SK-N-SH (cell line): ENCODE data around the gene THSD4. TPM values are rescaled to one million over a fixed set of nuclear protein-coding genes. Genes with fewer than 3 reads are reported as not detected.

Experiments
- CTCF ChIA-PET: fragments of 300-600, 350-600 bp; formaldehyde crosslinking; extraction: SDS; loops from one replicate; lab custom pipeline; 2021; lab: Yijun Ruan, JAX
- POLR2A ChIA-PET: fragments of 350-600 bp; sonication (Branson Sonifier 250); formaldehyde crosslinking; extraction: SDS; loops from one replicate; lab custom pipeline; 2020; ENCODE audit warnings: antibody characterized with exemption, inconsistent platforms; lab: Yijun Ruan, JAX
- DNase-seq: peaks from one replicate; pipeline ENCODE4 v3.0.0; 2012
- H2AFZ ChIP-seq: fragments of 200-600 bp; sonication (generic); 2 replicates; pipeline ENCODE4 v1.8.1; 2016; ENCODE audit warnings: antibody characterized with exemption, mild to moderate bottlenecking, low read depth
- H3F3A ChIP-seq: fragments of 200-600 bp; sonication (generic); replicated peaks from 2 replicates; pipeline ENCODE3; 2016; ENCODE audit warnings: antibody characterized with exemption, mild to moderate bottlenecking; ENCODE audit not compliant: insufficient read depth
- H3K27ac ChIP-seq, 2 experiments: fragments of 200-500 bp in 1 of 2; fragments of 200-600 bp in 1 of 2; sonication (Bioruptor generic) in 1 of 2; sonication (generic), shearing (Covaris generic) in 1 of 2; 2 replicates each; pipeline versions ENCODE4 v1.5.1 to v1.6.1; 2014 to 2016; ENCODE audit warnings: low read depth in 2 of 2, inconsistent platforms in 1 of 2, low read length in 1 of 2, mild to moderate bottlenecking in 1 of 2, mixed read lengths in 1 of 2
- H3K27me3 ChIP-seq: fragments of 200-600 bp; sonication (generic), shearing (Covaris generic); 2 replicates; pipeline ENCODE4 v1.6.1; 2016; ENCODE audit warnings: mixed run types; ENCODE audit not compliant: insufficient read depth
- H3K36me3 ChIP-seq, 2 experiments: fragments of 200-500 bp in 1 of 2; fragments of 200-600 bp in 1 of 2; sonication (Bioruptor generic) in 1 of 2; sonication (generic) in 1 of 2; replicated peaks in 1 of 2; 2 replicates each; pipeline versions ENCODE3 to v1.5.1; 2014 to 2016; ENCODE audit warnings: low read length in 1 of 2, mild to moderate bottlenecking in 1 of 2; ENCODE audit not compliant: insufficient read depth in 2 of 2, control insufficient read depth in 1 of 2
- H3K4me1 ChIP-seq, 2 experiments: fragments of 200-500 bp in 1 of 2; fragments of 200-600 bp in 1 of 2; sonication (Bioruptor generic) in 1 of 2; sonication (generic), shearing (Covaris generic) in 1 of 2; 2 replicates each; pipeline versions ENCODE4 v1.5.1 to v1.6.1; 2014 to 2016; ENCODE audit warnings: low read depth in 1 of 2, low read length in 1 of 2, mixed run types in 1 of 2; ENCODE audit not compliant: insufficient read depth in 2 of 2, control insufficient read depth in 1 of 2
- H3K4me2 ChIP-seq: fragments of 200-600 bp; sonication (generic), shearing (Covaris generic); 2 replicates; pipeline ENCODE4 v1.6.1; 2017; ENCODE audit warnings: mixed run types
- H3K4me3 ChIP-seq, 2 experiments: fragments of 200-500 bp in 1 of 2; fragments of 200-600 bp in 1 of 2; sonication (Bioruptor generic) in 1 of 2; sonication (generic), shearing (Covaris generic) in 1 of 2; 2 replicates each; pipeline versions ENCODE4 v1.5.1 to v1.8.1; 2014 to 2016; ENCODE audit warnings: low read depth in 2 of 2, inconsistent platforms in 1 of 2, low read length in 1 of 2, mild to moderate bottlenecking in 1 of 2, mixed read lengths in 1 of 2, moderate library complexity in 1 of 2
- H3K79me2 ChIP-seq: fragments of 200-600 bp; sonication (generic); 2 replicates; pipeline ENCODE4 v1.8.1; 2017; ENCODE audit warnings: mild to moderate bottlenecking; ENCODE audit not compliant: insufficient read depth
- H3K9ac ChIP-seq: fragments of 200-600 bp; sonication (generic); 2 replicates; pipeline ENCODE4 v1.6.1; 2017; ENCODE audit warnings: mixed run types
- H3K9me2 ChIP-seq: fragments of 200-600 bp; sonication (generic); 2 replicates; pipeline ENCODE4 v1.6.1; 2017; ENCODE audit warnings: mixed run types
- H3K9me3 ChIP-seq: fragments of 200-600 bp; sonication (generic); 2 replicates; pipeline ENCODE4 v1.6.1; 2017; ENCODE audit warnings: mixed run types, mild to moderate bottlenecking, moderate library complexity
- H4K20me1 ChIP-seq: fragments of 200-600 bp; sonication (generic); 2 replicates; pipeline ENCODE4 v1.6.1; 2017; ENCODE audit warnings: mild to moderate bottlenecking, mixed run types; ENCODE audit not compliant: insufficient read depth
- CTCF ChIP-seq: fragments of 200-600 bp; sonication (generic); IDR thresholded peaks from 2 replicates; pipeline ENCODE4 v1.6.1; 2017; ENCODE audit warnings: antibody characterized with exemption, mild to moderate bottlenecking, moderate library complexity
- EZH2phosphoT487 ChIP-seq: fragments of 200-600 bp; sonication (generic); IDR thresholded peaks from 2 replicates; pipeline ENCODE4 v1.6.1; 2017; ENCODE audit warnings: low read depth, mixed run types, mild to moderate bottlenecking, antibody characterized with exemption, moderate library complexity, borderline replicate concordance
- FOSL2 ChIP-seq: IDR thresholded peaks from 2 replicates; pipeline ENCODE4 v1.4.0; 2012; ENCODE audit warnings: low read depth, mild to moderate bottlenecking, moderate library complexity, borderline replicate concordance
- FOXJ3 ChIP-seq: sonication (generic); formaldehyde crosslinking; IDR thresholded peaks from 2 replicates; pipeline ENCODE4 v1.5.1; 2020; ENCODE audit warnings: mild to moderate bottlenecking, missing genetic modification reagents
- FOXM1 ChIP-seq: IDR thresholded peaks from 2 replicates; pipeline ENCODE4 v1.4.0; 2012; ENCODE audit warnings: low read depth, mild to moderate bottlenecking
- JUND ChIP-seq: IDR thresholded peaks from 2 replicates; pipeline ENCODE4 v1.4.0; 2012
- MEF2A ChIP-seq: IDR thresholded peaks from 2 replicates; pipeline ENCODE4 v1.4.0; 2012; ENCODE audit warnings: low read depth, borderline replicate concordance
- MXI1 ChIP-seq: IDR thresholded peaks from 2 replicates; pipeline ENCODE4 v1.6.1; 2012; ENCODE audit warnings: mild to moderate bottlenecking, low read depth, low read length, improper control_type of control experiment
- NFIC ChIP-seq: IDR thresholded peaks from 2 replicates; pipeline ENCODE4 v1.4.0; 2012; ENCODE audit warnings: borderline replicate concordance
- POLR2AphosphoS5 ChIP-seq: IDR thresholded peaks from 2 replicates; pipeline ENCODE4 v1.6.1; 2012; ENCODE audit warnings: low read depth, low read length
- RAD21 ChIP-seq: IDR thresholded peaks from 2 replicates; pipeline ENCODE4 v1.6.1; 2012; ENCODE audit warnings: mild to moderate bottlenecking, low read length
- SIN3A ChIP-seq: IDR thresholded peaks from 2 replicates; pipeline ENCODE4 v1.6.1; 2012; ENCODE audit warnings: low read depth, mild to moderate bottlenecking, low read length, moderate library complexity, borderline replicate concordance
- SMC3 ChIP-seq: IDR thresholded peaks from 2 replicates; pipeline ENCODE4 v1.6.1; 2012; ENCODE audit warnings: low read depth, low read length, improper control_type of control experiment
- TAF1 ChIP-seq: IDR thresholded peaks from 2 replicates; pipeline ENCODE4 v1.6.1; 2012; ENCODE audit warnings: low read depth, mild to moderate bottlenecking, low read length, moderate library complexity, borderline replicate concordance
- WGBS: methylation state at CpG from one replicate; pipeline ENCODE4 v1.1.6; 2017; ENCODE audit warnings: low lambda C conversion rate; 5-methylcytosine and 5-hydroxymethylcytosine counted together
- polyA plus RNA-seq, 3 experiments: library from polyadenylated mRNA; depleted of rRNA; stranded (reverse); fragments of >200 nt; gene quantifications; 2 replicates each; pipeline ENCODE4 v1.2.3, GENCODE V29; 2012
- TF ChIP-seq, protein P1 (sequence below): IDR thresholded peaks from 2 replicates; pipeline ENCODE4 v1.6.1; 2012; ENCODE audit warnings: mild to moderate bottlenecking, low read depth, low read length, moderate library complexity
- TF ChIP-seq, protein P2 (sequence below): IDR thresholded peaks from 2 replicates; pipeline ENCODE4 v1.4.0; 2012; ENCODE audit warnings: low read depth, borderline replicate concordance

Gene THSD4
- polyA plus RNA-seq, 1 of the 3 experiments (the other 2 are of a cell fraction) = 79.1 TPM

- Histone ChIP-seq H3F3A (peaks cover 4% of the 10 kb centered on the region), H3K27ac (peak overlapping the region in 1 of 2 experiments; percentile 21; a peak in 1 of 4 replicates), H4K20me1 (no peaks in the 10 kb centered on the region), H3K4me1 (peaks cover 0 to 9% of the 10 kb centered on the region in 2 experiments; a peak in 2 of 4 replicates), H3K4me3 (no peak overlapping the region), H2AFZ (no peak overlapping the region), H3K27me3 (no peaks in the 10 kb centered on the region), H3K79me2 (peaks cover 4% of the 10 kb centered on the region; the same call in 1 of the 2 replicates), H3K4me2 (no peak overlapping the region), H3K9ac (no peak overlapping the region), H3K9me3 (no peaks in the 10 kb centered on the region), H3K36me3 (no peaks in the 10 kb centered on the region), H3K9me2 (no peaks in the 10 kb centered on the region)
- CTCF ChIA-PET = interaction anchor here (0.9 to 1.1 kb wide), 2 partner anchors 63 to 208 kb away, joined by 3 read pairs; partner anchors contain the start of gene THSD4
- DNase-seq = no peak
- no peak for TF ChIP-seq MEF2A
- no peak for TF ChIP-seq FOXJ3 (CRISPR knock-in tag)
- TF ChIP-seq, protein P1, sequence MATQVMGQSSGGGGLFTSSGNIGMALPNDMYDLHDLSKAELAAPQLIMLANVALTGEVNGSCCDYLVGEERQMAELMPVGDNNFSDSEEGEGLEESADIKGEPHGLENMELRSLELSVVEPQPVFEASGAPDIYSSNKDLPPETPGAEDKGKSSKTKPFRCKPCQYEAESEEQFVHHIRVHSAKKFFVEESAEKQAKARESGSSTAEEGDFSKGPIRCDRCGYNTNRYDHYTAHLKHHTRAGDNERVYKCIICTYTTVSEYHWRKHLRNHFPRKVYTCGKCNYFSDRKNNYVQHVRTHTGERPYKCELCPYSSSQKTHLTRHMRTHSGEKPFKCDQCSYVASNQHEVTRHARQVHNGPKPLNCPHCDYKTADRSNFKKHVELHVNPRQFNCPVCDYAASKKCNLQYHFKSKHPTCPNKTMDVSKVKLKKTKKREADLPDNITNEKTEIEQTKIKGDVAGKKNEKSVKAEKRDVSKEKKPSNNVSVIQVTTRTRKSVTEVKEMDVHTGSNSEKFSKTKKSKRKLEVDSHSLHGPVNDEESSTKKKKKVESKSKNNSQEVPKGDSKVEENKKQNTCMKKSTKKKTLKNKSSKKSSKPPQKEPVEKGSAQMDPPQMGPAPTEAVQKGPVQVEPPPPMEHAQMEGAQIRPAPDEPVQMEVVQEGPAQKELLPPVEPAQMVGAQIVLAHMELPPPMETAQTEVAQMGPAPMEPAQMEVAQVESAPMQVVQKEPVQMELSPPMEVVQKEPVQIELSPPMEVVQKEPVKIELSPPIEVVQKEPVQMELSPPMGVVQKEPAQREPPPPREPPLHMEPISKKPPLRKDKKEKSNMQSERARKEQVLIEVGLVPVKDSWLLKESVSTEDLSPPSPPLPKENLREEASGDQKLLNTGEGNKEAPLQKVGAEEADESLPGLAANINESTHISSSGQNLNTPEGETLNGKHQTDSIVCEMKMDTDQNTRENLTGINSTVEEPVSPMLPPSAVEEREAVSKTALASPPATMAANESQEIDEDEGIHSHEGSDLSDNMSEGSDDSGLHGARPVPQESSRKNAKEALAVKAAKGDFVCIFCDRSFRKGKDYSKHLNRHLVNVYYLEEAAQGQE = no peak
- no peak for TF ChIP-seq FOSL2
- TF ChIP-seq, protein P2, sequence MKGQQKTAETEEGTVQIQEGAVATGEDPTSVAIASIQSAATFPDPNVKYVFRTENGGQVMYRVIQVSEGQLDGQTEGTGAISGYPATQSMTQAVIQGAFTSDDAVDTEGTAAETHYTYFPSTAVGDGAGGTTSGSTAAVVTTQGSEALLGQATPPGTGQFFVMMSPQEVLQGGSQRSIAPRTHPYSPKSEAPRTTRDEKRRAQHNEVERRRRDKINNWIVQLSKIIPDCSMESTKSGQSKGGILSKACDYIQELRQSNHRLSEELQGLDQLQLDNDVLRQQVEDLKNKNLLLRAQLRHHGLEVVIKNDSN = no peak
- TF ChIP-seq EZH2phosphoT487 = no peak
- no peak for TF ChIP-seq SMC3
- TF ChIP-seq RAD21 = no peak
- TF ChIP-seq MXI1 = no peak
- no peak for TF ChIP-seq TAF1
- no peak for TF ChIP-seq POLR2AphosphoS5
- 95% methylated on average over 4 of the region's 4 CpGs for WGBS
- POLR2A ChIA-PET = no interaction called here
Measured at GRCh38 chr15:71323082-71323481, 207.8 kb downstream of the THSD4 start.

DNA sequence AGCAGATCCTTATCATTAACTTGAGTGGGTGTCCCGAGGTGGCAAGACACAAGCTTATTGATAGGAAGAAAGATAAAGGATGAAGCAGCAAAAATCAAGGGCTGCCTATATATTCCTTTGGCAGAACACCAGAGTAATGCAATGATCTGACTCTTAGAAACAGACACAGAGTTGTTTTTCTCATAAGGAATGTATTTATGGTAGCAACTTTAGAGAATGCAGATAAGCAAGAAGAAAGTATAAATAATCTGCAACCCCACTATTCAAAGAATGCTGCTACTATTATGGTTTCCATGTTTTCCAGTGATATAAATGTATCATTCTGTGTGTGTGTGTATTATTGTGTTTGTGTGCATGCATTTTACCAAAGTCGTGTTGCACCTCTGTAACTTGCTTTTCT lies 208.3 kb downstream of the THSD4 start:
- TF ChIP-seq FOSL2 (no peak), POLR2AphosphoS5 (no peak), NFIC (no peak), CTCF (no peak), FOXM1 (no peak), SIN3A (no peak), JUND (no peak)
- no peak for DNase-seq
- peak overlapping the region in 1 of 2 experiments; percentile 21; a peak in 1 of 4 replicates for H3K27ac ChIP-seq
- no peak overlapping the region for H3K9ac ChIP-seq
- CTCF ChIA-PET = interaction anchor here (0.9 to 1.1 kb wide), 2 partner anchors 63 to 208 kb away, joined by 3 read pairs; partner anchors contain the start of gene THSD4
- no peaks in the 10 kb centered on the region for H3K9me3 ChIP-seq
- H3K36me3 ChIP-seq = no peaks in the 10 kb centered on the region
- peaks cover 0 to 9% of the 10 kb centered on the region in 2 experiments; a peak in 2 of 4 replicates for H3K4me1 ChIP-seq
- POLR2A ChIA-PET = no interaction called here
- WGBS = 73% methylated on average over 2 of the region's 2 CpGs
- no peak overlapping the region for H3K4me3 ChIP-seq
- no peak overlapping the region for H3K4me2 ChIP-seq
- H4K20me1 ChIP-seq = no peaks in the 10 kb centered on the region
- H3K79me2 ChIP-seq = peaks cover 4% of the 10 kb centered on the region; the same call in 1 of the 2 replicates
- H3K9me2 ChIP-seq = no peaks in the 10 kb centered on the region
- H2AFZ ChIP-seq = no peak overlapping the region
- H3K27me3 ChIP-seq = no peaks in the 10 kb centered on the region
- peaks cover 4% of the 10 kb centered on the region for H3F3A ChIP-seq
